ENCODE measurements around the gene TCF7L2.

TCF7L2 gene

GRCh38 chr10:113157441-113157840 lies 207.4 kb downstream of the TCF7L2 start:
- Histone ChIP-seq H3K4me2 (ENCODE audit: low read length) (no peak overlapping the region), H3K9me3 (replicated peaks; ENCODE audit: low read length) (no peaks in the 10 kb centered on the region), H3K4me3 (ENCODE audit: low read length) (no peak overlapping the region), H3K9ac (ENCODE audit: low read depth, low read length) (no peak overlapping the region), H3K36me3 (ENCODE audit: insufficient read depth, low read length) (peaks cover 52% of the 10 kb centered on the region), H3K4me1 (ENCODE audit: control insufficient read depth, insufficient read depth, low read length) (no peaks in the 10 kb centered on the region), H3K27me3 (ENCODE audit: control insufficient read depth, insufficient read depth, low read length) (no peaks in the 10 kb centered on the region)

- H3K27me3 ChIP-seq (ENCODE audit: control insufficient read depth, insufficient read depth, low read length) = no peaks in the 10 kb centered on the region
- H3K36me3 ChIP-seq (ENCODE audit: insufficient read depth, low read length) = peaks cover 45% of the 10 kb centered on the region
- H3K4me1 ChIP-seq (ENCODE audit: control insufficient read depth, insufficient read depth, low read length) = no peaks in the 10 kb centered on the region
- no peak overlapping the region for H3K4me3 ChIP-seq (ENCODE audit: low read length)
- H3K9ac ChIP-seq (ENCODE audit: low read depth, low read length) = no peak overlapping the region
- no peak overlapping the region for H3K4me2 ChIP-seq (ENCODE audit: low read length)
- H3K9me3 ChIP-seq (replicated peaks; ENCODE audit: low read length) = no peaks in the 10 kb centered on the region
Observed at GRCh38 chr10:113158183-113158582, 208.1 kb downstream of the TCF7L2 start.

GRCh38 chr10:113159563-113159962 lies 209.5 kb downstream of the TCF7L2 start:
- no peak overlapping the region for H3K9ac ChIP-seq (ENCODE audit: low read depth, low read length)
- H3K9me3 ChIP-seq (replicated peaks; ENCODE audit: low read length) = no peaks in the 10 kb centered on the region
- peaks cover 38% of the 10 kb centered on the region for H3K36me3 ChIP-seq (ENCODE audit: insufficient read depth, low read length)
- no peaks in the 10 kb centered on the region for H3K27me3 ChIP-seq (ENCODE audit: control insufficient read depth, insufficient read depth, low read length)
- no peak overlapping the region for H3K4me2 ChIP-seq (ENCODE audit: low read length)
- no peaks in the 10 kb centered on the region for H3K4me1 ChIP-seq (ENCODE audit: control insufficient read depth, insufficient read depth, low read length)
- no peak overlapping the region for H3K4me3 ChIP-seq (ENCODE audit: low read length)

GRCh38 chr10:113160641-113161040 lies 210.6 kb downstream of the TCF7L2 start:
- peaks cover 33% of the 10 kb centered on the region for H3K36me3 ChIP-seq (ENCODE audit: insufficient read depth, low read length)
- H3K4me1 ChIP-seq (ENCODE audit: control insufficient read depth, insufficient read depth, low read length) = no peaks in the 10 kb centered on the region
- H3K4me2 ChIP-seq (ENCODE audit: low read length) = no peak overlapping the region
- H3K9me3 ChIP-seq (replicated peaks; ENCODE audit: low read length) = no peaks in the 10 kb centered on the region
- H3K9ac ChIP-seq (ENCODE audit: low read depth, low read length) = no peak overlapping the region
- no peaks in the 10 kb centered on the region for H3K27me3 ChIP-seq (ENCODE audit: control insufficient read depth, insufficient read depth, low read length)
- H3K4me3 ChIP-seq (ENCODE audit: low read length) = no peak overlapping the region

GRCh38 chr10:113161066-113161465 lies 211.0 kb downstream of the TCF7L2 start:
- Histone ChIP-seq H3K4me1 (ENCODE audit: control insufficient read depth, insufficient read depth, low read length) (no peaks in the 10 kb centered on the region), H3K27me3 (ENCODE audit: control insufficient read depth, insufficient read depth, low read length) (no peaks in the 10 kb centered on the region), H3K4me3 (ENCODE audit: low read length) (no peak overlapping the region), H3K9ac (ENCODE audit: low read depth, low read length) (no peak overlapping the region), H3K36me3 (ENCODE audit: insufficient read depth, low read length) (peaks cover 31% of the 10 kb centered on the region), H3K4me2 (ENCODE audit: low read length) (no peak overlapping the region), H3K9me3 (replicated peaks; ENCODE audit: low read length) (no peaks in the 10 kb centered on the region)

GRCh38 chr10:113162960-113163359 lies 212.9 kb downstream of the TCF7L2 start:
- H3K4me3 ChIP-seq (ENCODE audit: low read length) = no peak overlapping the region
- H3K9ac ChIP-seq (ENCODE audit: low read depth, low read length) = no peak overlapping the region
- H3K9me3 ChIP-seq (replicated peaks; ENCODE audit: low read length) = no peaks in the 10 kb centered on the region
- H3K4me1 ChIP-seq (ENCODE audit: control insufficient read depth, insufficient read depth, low read length) = no peaks in the 10 kb centered on the region
- peaks cover 27% of the 10 kb centered on the region for H3K36me3 ChIP-seq (ENCODE audit: insufficient read depth, low read length)
- H3K27me3 ChIP-seq (ENCODE audit: control insufficient read depth, insufficient read depth, low read length) = no peaks in the 10 kb centered on the region
- H3K4me2 ChIP-seq (ENCODE audit: low read length) = no peak overlapping the region

- H3K4me1 ChIP-seq (ENCODE audit: control insufficient read depth, insufficient read depth, low read length) = no peaks in the 10 kb centered on the region
- H3K9ac ChIP-seq (ENCODE audit: low read depth, low read length) = no peak overlapping the region
- no peak overlapping the region for H3K4me2 ChIP-seq (ENCODE audit: low read length)
- peaks cover 18% of the 10 kb centered on the region for H3K36me3 ChIP-seq (ENCODE audit: insufficient read depth, low read length)
- no peaks in the 10 kb centered on the region for H3K27me3 ChIP-seq (ENCODE audit: control insufficient read depth, insufficient read depth, low read length)
- H3K9me3 ChIP-seq (replicated peaks; ENCODE audit: low read length) = no peaks in the 10 kb centered on the region
- no peak overlapping the region for H3K4me3 ChIP-seq (ENCODE audit: low read length)
Observed at GRCh38 chr10:113165673-113166072, 215.6 kb downstream of the TCF7L2 start.

GRCh38 chr10:113167702-113168101 lies 217.7 kb downstream of the TCF7L2 start:
- no peak overlapping the region for H3K4me2 ChIP-seq (ENCODE audit: low read length)
- no peaks in the 10 kb centered on the region for H3K4me1 ChIP-seq (ENCODE audit: control insufficient read depth, insufficient read depth, low read length)
- H3K27me3 ChIP-seq (ENCODE audit: control insufficient read depth, insufficient read depth, low read length) = no peaks in the 10 kb centered on the region
- no peak overlapping the region for H3K4me3 ChIP-seq (ENCODE audit: low read length)
- H3K36me3 ChIP-seq (ENCODE audit: insufficient read depth, low read length) = peaks cover 7% of the 10 kb centered on the region
- no peak overlapping the region for H3K9ac ChIP-seq (ENCODE audit: low read depth, low read length)
- no peaks in the 10 kb centered on the region for H3K9me3 ChIP-seq (replicated peaks; ENCODE audit: low read length)

- Histone ChIP-seq H3K4me2 (ENCODE audit: low read length) (no peak overlapping the region), H3K4me1 (ENCODE audit: control insufficient read depth, insufficient read depth, low read length) (no peaks in the 10 kb centered on the region), H3K9me3 (replicated peaks; ENCODE audit: low read length) (no peaks in the 10 kb centered on the region), H3K27me3 (ENCODE audit: control insufficient read depth, insufficient read depth, low read length) (no peaks in the 10 kb centered on the region), H3K4me3 (ENCODE audit: low read length) (no peak overlapping the region), H3K36me3 (ENCODE audit: insufficient read depth, low read length) (peaks cover 7% of the 10 kb centered on the region), H3K9ac (ENCODE audit: low read depth, low read length) (no peak overlapping the region)
Observed at GRCh38 chr10:113168584-113168983, 218.5 kb downstream of the TCF7L2 start.

GRCh38 chr10:113169111-113169510 lies 219.1 kb downstream of the TCF7L2 start:
- no peaks in the 10 kb centered on the region for H3K4me1 ChIP-seq (ENCODE audit: control insufficient read depth, insufficient read depth, low read length)
- H3K4me3 ChIP-seq (ENCODE audit: low read length) = no peak overlapping the region
- no peak overlapping the region for H3K4me2 ChIP-seq (ENCODE audit: low read length)
- H3K27me3 ChIP-seq (ENCODE audit: control insufficient read depth, insufficient read depth, low read length) = no peaks in the 10 kb centered on the region
- H3K9ac ChIP-seq (ENCODE audit: low read depth, low read length) = no peak overlapping the region
- peaks cover 2% of the 10 kb centered on the region for H3K36me3 ChIP-seq (ENCODE audit: insufficient read depth, low read length)
- H3K9me3 ChIP-seq (replicated peaks; ENCODE audit: low read length) = no peaks in the 10 kb centered on the region

- H3K4me3 ChIP-seq (ENCODE audit: low read length) = no peak overlapping the region
- no peaks in the 10 kb centered on the region for H3K27me3 ChIP-seq (ENCODE audit: control insufficient read depth, insufficient read depth, low read length)
- H3K9ac ChIP-seq (ENCODE audit: low read depth, low read length) = no peak overlapping the region
- H3K36me3 ChIP-seq (ENCODE audit: insufficient read depth, low read length) = no peaks in the 10 kb centered on the region
- H3K4me2 ChIP-seq (ENCODE audit: low read length) = no peak overlapping the region
- no peaks in the 10 kb centered on the region for H3K4me1 ChIP-seq (ENCODE audit: control insufficient read depth, insufficient read depth, low read length)
- no peaks in the 10 kb centered on the region for H3K9me3 ChIP-seq (replicated peaks; ENCODE audit: low read length)
Observed at GRCh38 chr10:113169853-113170460, 219.9 kb downstream of the TCF7L2 start.

GRCh38 chr10:113171662-113172061 lies 221.6 kb downstream of the TCF7L2 start:
- Histone ChIP-seq H3K4me2 (ENCODE audit: low read length) (no peak overlapping the region), H3K4me3 (ENCODE audit: low read length) (no peak overlapping the region), H3K4me1 (ENCODE audit: control insufficient read depth, insufficient read depth, low read length) (no peaks in the 10 kb centered on the region), H3K9ac (ENCODE audit: low read depth, low read length) (no peak overlapping the region), H3K27me3 (ENCODE audit: control insufficient read depth, insufficient read depth, low read length) (no peaks in the 10 kb centered on the region), H3K9me3 (replicated peaks; ENCODE audit: low read length) (no peaks in the 10 kb centered on the region), H3K36me3 (ENCODE audit: insufficient read depth, low read length) (no peaks in the 10 kb centered on the region)

Measured in skeletal muscle satellite cell (primary cell).